IMR-90 (cell line): ENCODE measurements around the gene RIPOR3.

Experiments
- CEBPB ChIP-seq: IDR thresholded peaks from 2 replicates; pipeline ENCODE4 v1.6.1; 2012; ENCODE audit warnings: low read depth, low read length, improper control_type of control experiment
- CTCF ChIP-seq: conservative IDR thresholded peaks from 2 replicates; pipeline ENCODE4 v1.5.1; 2012; ENCODE audit warnings: mild to moderate bottlenecking, low read depth, low read length, improper control_type of control experiment
- ELK1 ChIP-seq: fragments of 150-350 bp; IDR thresholded peaks from 2 replicates; pipeline ENCODE4 v1.6.1; 2016; ENCODE audit warnings: low read depth, mild to moderate bottlenecking, low read length, moderate library complexity, borderline replicate concordance
- FOS ChIP-seq: fragments of 150-350 bp; IDR thresholded peaks from 2 replicates; pipeline ENCODE4 v1.6.1; 2016; ENCODE audit warnings: low read depth, low read length
- MXI1 ChIP-seq: IDR thresholded peaks from 2 replicates; pipeline ENCODE4 v1.6.1; 2012; ENCODE audit warnings: low read depth, mild to moderate bottlenecking, low read length, moderate library complexity, borderline replicate concordance
- POLR2A ChIP-seq: IDR thresholded peaks from 2 replicates; pipeline ENCODE4 v1.6.1; 2012; ENCODE audit warnings: mild to moderate bottlenecking, low read depth, low read length
- RAD21 ChIP-seq: IDR thresholded peaks from 2 replicates; pipeline ENCODE4 v1.6.1; 2012; ENCODE audit warnings: low read length, improper control_type of control experiment
- RCOR1 ChIP-seq: IDR thresholded peaks from 2 replicates; pipeline ENCODE4 v1.6.1; 2012; ENCODE audit warnings: mild to moderate bottlenecking, low read length, improper control_type of control experiment; ENCODE audit not compliant: insufficient replicate concordance
- RFX5 ChIP-seq: IDR thresholded peaks from 2 replicates; pipeline ENCODE4 v1.8.0; 2012; ENCODE audit warnings: low read depth, mild to moderate bottlenecking, low read length, moderate library complexity
- SMC3 ChIP-seq: fragments of 150-350 bp; IDR thresholded peaks from 2 replicates; pipeline ENCODE4 v1.6.1; 2016; ENCODE audit warnings: low read depth, mild to moderate bottlenecking, antibody characterized with exemption, low read length, moderate library complexity

DNA sequence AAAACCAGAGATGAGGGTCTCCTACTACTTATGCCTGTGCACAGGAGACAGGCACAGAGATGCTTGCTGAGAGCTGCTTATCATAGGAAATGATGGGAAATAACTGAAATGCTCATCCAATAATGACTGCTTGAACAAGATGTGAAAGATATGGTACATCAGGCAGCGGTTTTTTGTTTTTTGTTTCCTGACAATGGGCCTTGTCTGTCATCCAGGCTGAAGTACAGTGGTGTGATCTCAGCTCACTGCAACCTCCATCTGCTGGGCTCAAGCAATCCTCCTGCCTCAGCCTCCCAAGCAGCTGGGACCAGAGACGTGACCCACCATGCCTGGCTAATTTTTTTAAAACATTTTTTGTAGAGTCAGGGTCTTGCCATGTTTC, 1.2 kb upstream of the RIPOR3 start:
- no peak for TF ChIP-seq MXI1
- no peak for TF ChIP-seq POLR2A
- no peak for TF ChIP-seq CTCF
- TF ChIP-seq RAD21 = no peak
- no peak for TF ChIP-seq RCOR1
- no peak for TF ChIP-seq ELK1
- no peak for TF ChIP-seq RFX5
- TF ChIP-seq FOS = no peak
- no peak for TF ChIP-seq SMC3
- no peak for TF ChIP-seq CEBPB
